NCI-H526 (cell line): Measurements from ENCODE around the gene TUBD1.
"Not testable (repeated sequence)": the region's sequence is repeated elsewhere in the genome, so short reads cannot be mapped to it uniquely, and the experiment has no call there.

Experiments
- DNase-seq, 2 experiments: peaks; one replicate each; lab custom pipeline; 2025; lab: John Stamatoyannopoulos, UW

The TUBD1 gene

GRCh38 chr17:59892924-59893675, at the start of gene TUBD1, which contains the start of gene RPS6KB1:
Gene TUBD1, minus strand, starts transcription at chr17:59892943. Its CDS starts 1,941 bp downstream, at chr17:59891002.
Gene RPS6KB1, plus strand, starts transcription at chr17:59893121. Its CDS starts 64 bp downstream, at chr17:59893185.
- peak; percentile 98 to 99 for DNase-seq

- no peak for DNase-seq
Observed at GRCh38 chr17:59941131-59941530, 48.4 kb upstream of the TUBD1 start.

GRCh38 chr17:59940697-59941096, 48.0 kb upstream of the TUBD1 start:
- not testable (repeated sequence) for DNase-seq

- peak in 1 of 2 experiments; percentile 4 for DNase-seq
Observed at GRCh38 chr17:59933317-59933716, 40.6 kb upstream of the TUBD1 start.

GRCh38 chr17:59930768-59931167, 38.0 kb upstream of the TUBD1 start:
- not testable (repeated sequence) for DNase-seq

- not testable (repeated sequence) for DNase-seq
Observed at GRCh38 chr17:59930121-59930520, 37.4 kb upstream of the TUBD1 start.

- DNase-seq = not testable (repeated sequence)
Observed at GRCh38 chr17:59920637-59921036, 27.9 kb upstream of the TUBD1 start.

GRCh38 chr17:59916446-59916845, 23.7 kb upstream of the TUBD1 start:
- DNase-seq = no peak

GRCh38 chr17:59914274-59914854, 21.6 kb upstream of the TUBD1 start:
- peak; percentile 7 to 51 for DNase-seq

GRCh38 chr17:59907467-59907866, 14.7 kb upstream of the TUBD1 start:
- DNase-seq = no peak

GRCh38 chr17:59903455-59903854, 10.7 kb upstream of the TUBD1 start:
- peak; percentile 7 to 9 for DNase-seq

GRCh38 chr17:59901604-59902003, 8.9 kb upstream of the TUBD1 start:
- no peak for DNase-seq

- DNase-seq = no peak
Observed at GRCh38 chr17:59899099-59899498, 6.4 kb upstream of the TUBD1 start.

- no peak for DNase-seq
Observed at GRCh38 chr17:59897090-59897489, 4.3 kb upstream of the TUBD1 start.

GRCh38 chr17:59893676-59894100, 945 bp upstream of the TUBD1 start:
- DNase-seq = peak in 1 of 2 experiments; percentile 61

GRCh38 chr17:59892251-59892923, 356 bp downstream of the TUBD1 start:
- no peak for DNase-seq

GRCh38 chr17:59890720-59891119, 2.0 kb downstream of the TUBD1 start:
- DNase-seq = no peak

- DNase-seq = no peak
Observed at GRCh38 chr17:59888145-59888750, 4.5 kb downstream of the TUBD1 start.

GRCh38 chr17:59884861-59885260, 7.9 kb downstream of the TUBD1 start:
- DNase-seq = no peak

- no peak for DNase-seq
Observed at GRCh38 chr17:59878624-59879023, 14.1 kb downstream of the TUBD1 start.

- DNase-seq = no peak
Observed at GRCh38 chr17:59877965-59878364, 14.8 kb downstream of the TUBD1 start.

GRCh38 chr17:59876107-59876506, 16.6 kb downstream of the TUBD1 start:
- DNase-seq = no peak
